Measurements from ENCODE around the gene RHBDL1.

RHBDL1 gene

DNA sequence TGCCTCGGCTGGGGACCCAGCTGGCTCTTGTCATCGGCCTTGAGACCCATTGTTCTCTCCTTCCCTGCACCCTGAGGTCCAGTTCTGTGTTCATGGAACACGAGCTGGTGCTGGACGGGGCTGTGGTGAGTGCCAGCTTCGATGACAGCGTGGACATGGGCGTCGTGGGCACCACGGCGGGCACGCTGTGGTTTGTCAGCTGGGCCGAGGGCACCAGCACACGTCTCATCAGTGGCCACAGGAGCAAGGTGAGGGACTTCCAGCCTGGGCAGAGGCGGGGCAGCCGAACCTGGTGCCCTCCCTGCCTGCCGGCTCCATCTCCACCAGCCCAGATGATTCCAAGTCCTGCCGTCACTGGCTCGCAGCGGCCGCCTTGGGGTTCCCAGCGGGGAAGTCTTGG is 12.9 kb upstream of the RHBDL1 start:
- H3K4me3 Mint-ChIP-seq, result no peak overlapping the region
- no peaks in the 10 kb centered on the region for H3K4me1 Mint-ChIP-seq
- H3K36me3 Mint-ChIP-seq (ENCODE audit: low read depth), result no peaks in the 10 kb centered on the region
- H3K27ac Mint-ChIP-seq, result no peak overlapping the region
- TF ChIP-seq, protein P1, sequence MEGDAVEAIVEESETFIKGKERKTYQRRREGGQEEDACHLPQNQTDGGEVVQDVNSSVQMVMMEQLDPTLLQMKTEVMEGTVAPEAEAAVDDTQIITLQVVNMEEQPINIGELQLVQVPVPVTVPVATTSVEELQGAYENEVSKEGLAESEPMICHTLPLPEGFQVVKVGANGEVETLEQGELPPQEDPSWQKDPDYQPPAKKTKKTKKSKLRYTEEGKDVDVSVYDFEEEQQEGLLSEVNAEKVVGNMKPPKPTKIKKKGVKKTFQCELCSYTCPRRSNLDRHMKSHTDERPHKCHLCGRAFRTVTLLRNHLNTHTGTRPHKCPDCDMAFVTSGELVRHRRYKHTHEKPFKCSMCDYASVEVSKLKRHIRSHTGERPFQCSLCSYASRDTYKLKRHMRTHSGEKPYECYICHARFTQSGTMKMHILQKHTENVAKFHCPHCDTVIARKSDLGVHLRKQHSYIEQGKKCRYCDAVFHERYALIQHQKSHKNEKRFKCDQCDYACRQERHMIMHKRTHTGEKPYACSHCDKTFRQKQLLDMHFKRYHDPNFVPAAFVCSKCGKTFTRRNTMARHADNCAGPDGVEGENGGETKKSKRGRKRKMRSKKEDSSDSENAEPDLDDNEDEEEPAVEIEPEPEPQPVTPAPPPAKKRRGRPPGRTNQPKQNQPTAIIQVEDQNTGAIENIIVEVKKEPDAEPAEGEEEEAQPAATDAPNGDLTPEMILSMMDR (IDR thresholded peaks at IDR 0.05; ENCODE audit: unreplicated experiment in 3 of 3), result no peak
- H3K27me3 Mint-ChIP-seq (ENCODE audit: low read depth), result no peaks in the 10 kb centered on the region
- H3K9me3 Mint-ChIP-seq, result no peaks in the 10 kb centered on the region

DNA sequence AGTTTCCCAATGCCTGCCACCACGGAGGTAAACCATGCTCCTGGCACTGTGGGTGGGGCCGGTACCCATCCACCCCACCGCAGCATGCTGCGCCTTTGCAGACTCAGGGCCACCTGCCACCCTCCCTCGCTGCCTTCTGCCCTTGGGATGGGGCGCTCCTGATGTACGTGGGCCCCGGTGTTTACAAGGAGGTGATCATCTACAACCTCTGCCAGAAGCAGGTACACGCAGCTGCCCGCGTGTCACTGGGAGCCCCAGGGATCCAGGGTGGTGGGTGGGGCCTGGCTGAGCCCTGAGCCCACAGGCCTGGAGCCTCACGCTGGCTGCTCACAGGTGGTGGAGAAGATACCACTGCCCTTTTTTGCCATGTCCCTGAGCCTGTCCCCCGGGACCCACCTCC is 8.9 kb upstream of the RHBDL1 start:
- Mint-ChIP-seq H3K9me3 (no peaks in the 10 kb centered on the region), H3K4me3 (peak overlapping the region in 1 of 3 experiments; percentile 50), H3K36me3 (ENCODE audit: low read depth) (peaks cover 3% of the 10 kb centered on the region), H3K27ac (no peak overlapping the region), H3K27me3 (ENCODE audit: low read depth) (no peaks in the 10 kb centered on the region), H3K4me1 (no peaks in the 10 kb centered on the region)
- TF ChIP-seq, protein P1 (IDR thresholded peaks at IDR 0.05; ENCODE audit: unreplicated experiment in 3 of 3), result no peak

DNA sequence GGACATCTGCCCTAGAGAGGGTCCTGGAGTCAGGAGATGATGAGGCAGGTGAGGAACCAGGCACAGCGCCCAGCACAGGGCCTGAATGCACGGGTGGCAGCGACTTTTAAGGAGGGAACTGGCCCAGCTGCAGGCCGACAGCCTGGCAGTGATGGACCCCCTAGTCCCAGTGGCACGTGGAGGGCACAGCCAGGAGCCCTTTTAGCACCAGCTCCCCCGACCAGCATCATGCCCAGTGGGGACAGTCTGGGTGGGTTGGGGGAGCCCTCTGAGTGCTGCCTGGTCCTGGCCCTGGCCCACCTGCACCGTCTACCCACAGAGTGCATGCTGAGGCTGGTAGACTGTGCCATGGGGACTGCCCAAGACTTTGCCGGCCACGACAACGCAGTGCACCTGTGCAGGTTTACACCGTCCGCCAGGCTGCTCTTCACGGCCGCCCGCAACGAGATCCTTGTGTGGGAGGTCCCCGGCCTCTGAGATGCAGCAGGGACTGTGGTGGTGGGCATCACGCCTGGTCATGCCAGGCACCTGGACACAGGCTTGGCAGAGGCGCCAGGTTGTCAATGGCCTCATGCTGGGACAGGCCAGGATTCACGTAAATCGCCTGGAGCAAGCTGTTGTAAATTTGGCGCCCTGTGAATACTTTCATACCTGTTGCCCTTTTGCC is 8.2 kb upstream of the RHBDL1 start:
- Mint-ChIP-seq H3K4me3 (peak overlapping the region; percentile 69 to 76 (median 74)), H3K27ac (peak overlapping the region; percentile 50 to 83 (median 77)), H3K27me3 (ENCODE audit: low read depth) (no peaks in the 10 kb centered on the region), H3K4me1 (no peaks in the 10 kb centered on the region), H3K36me3 (ENCODE audit: low read depth) (peaks cover 3% of the 10 kb centered on the region), H3K9me3 (no peaks in the 10 kb centered on the region)
- TF ChIP-seq, protein P1 (IDR thresholded peaks at IDR 0.05; ENCODE audit: unreplicated experiment in 3 of 3), result no peak

DNA sequence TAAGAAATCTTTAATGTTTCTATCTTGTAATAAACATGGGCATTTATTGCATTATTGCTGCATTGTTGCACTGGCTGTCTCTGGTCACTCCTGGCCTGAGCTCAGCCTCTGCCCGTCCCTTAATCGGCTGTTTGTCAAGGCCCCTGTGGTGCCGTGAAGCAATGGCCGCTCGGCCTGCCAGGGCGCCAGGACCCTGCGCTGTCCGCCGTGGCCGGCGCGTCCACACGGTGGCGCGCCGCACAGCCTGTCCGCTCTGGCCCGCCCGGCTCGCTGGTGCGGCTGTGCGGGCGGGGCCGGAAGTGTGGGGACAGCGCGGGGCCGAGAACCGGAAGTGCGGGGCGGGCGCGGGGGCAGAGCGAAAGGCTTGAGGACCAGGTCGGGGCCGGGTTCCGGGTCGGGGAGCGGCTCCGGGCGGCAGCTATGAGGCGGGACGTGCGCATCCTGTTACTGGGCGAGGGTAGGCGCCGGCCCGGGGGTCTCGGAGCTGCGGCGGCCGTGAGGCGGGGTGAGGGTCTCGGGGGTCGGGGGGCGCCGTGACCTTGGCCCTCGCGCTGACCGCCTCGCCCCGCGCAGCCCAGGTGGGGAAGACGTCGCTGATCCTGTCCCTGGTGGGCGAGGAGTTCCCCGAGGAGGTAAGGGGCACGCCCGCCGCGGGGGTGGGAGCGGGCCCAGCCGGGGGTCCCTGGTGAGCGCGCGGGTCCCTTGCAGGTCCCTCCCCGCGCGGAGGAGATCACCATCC is 7.5 kb upstream of the RHBDL1 start, which contains the start of gene RHOT2:
Gene RHOT2 (plus strand): TSS at position 353 of the 739 bp plus-strand sequence. CDS start 68 bp downstream, at position 421.
- H3K27me3 Mint-ChIP-seq (ENCODE audit: low read depth), result no peaks in the 10 kb centered on the region
- no peaks in the 10 kb centered on the region for H3K4me1 Mint-ChIP-seq
- H3K9me3 Mint-ChIP-seq, result no peaks in the 10 kb centered on the region
- H3K36me3 Mint-ChIP-seq (ENCODE audit: low read depth), result peaks cover 3% of the 10 kb centered on the region
- TF ChIP-seq, protein P1 (IDR thresholded peaks at IDR 0.05; ENCODE audit: unreplicated experiment in 3 of 3), result peak; percentile 84 to 92 (median 92)
- H3K4me3 Mint-ChIP-seq, result peak within 1 kb of the TSS; percentile 82 to 85 (median 83)
- H3K27ac Mint-ChIP-seq, result peak within 1 kb of the TSS; percentile 50 to 83 (median 77)

DNA sequence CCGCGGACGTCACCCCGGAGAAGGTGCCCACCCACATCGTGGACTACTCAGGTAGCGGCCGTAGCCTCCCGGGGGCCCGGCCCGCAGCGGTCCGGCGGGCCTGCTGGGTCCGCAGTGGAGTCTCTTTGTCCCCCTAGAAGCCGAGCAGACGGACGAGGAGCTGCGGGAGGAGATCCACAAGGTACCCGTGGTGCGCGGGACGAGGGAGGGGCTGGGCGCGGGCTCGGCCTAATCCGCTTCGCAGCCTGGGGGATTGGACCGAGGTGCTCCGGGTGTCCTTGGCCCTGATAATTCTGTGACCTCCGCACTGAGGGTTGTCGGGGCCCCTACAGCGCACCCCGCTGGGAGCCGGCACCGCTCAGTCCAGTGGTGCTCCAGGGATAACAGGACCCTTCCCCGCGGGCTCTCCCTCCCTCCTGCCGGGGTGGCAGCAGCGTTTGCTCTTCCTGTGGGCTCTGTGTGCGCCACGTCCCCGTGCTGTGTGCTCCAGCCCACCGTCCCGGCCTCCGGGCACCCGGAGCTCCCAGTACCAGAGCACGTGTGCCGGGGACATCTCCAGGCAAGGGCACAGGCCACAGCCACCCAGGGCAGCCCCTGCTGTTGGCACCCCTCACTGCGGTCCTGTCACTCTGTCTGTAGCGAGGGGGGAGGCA is 6.8 kb upstream of the RHBDL1 start:
- TF ChIP-seq, protein P1 (IDR thresholded peaks at IDR 0.05; ENCODE audit: unreplicated experiment in 3 of 3), result no peak
- H3K4me3 Mint-ChIP-seq, result peak overlapping the region; percentile 82 to 85 (median 83)
- H3K36me3 Mint-ChIP-seq (ENCODE audit: low read depth), result peaks cover 3% of the 10 kb centered on the region
- H3K9me3 Mint-ChIP-seq, result no peaks in the 10 kb centered on the region
- H3K27me3 Mint-ChIP-seq (ENCODE audit: low read depth), result no peaks in the 10 kb centered on the region
- no peak overlapping the region for H3K27ac Mint-ChIP-seq
- no peaks in the 10 kb centered on the region for H3K4me1 Mint-ChIP-seq

Measured in nephron (organoid).